ENCODE results near the gene CCDC102A.

DNA sequence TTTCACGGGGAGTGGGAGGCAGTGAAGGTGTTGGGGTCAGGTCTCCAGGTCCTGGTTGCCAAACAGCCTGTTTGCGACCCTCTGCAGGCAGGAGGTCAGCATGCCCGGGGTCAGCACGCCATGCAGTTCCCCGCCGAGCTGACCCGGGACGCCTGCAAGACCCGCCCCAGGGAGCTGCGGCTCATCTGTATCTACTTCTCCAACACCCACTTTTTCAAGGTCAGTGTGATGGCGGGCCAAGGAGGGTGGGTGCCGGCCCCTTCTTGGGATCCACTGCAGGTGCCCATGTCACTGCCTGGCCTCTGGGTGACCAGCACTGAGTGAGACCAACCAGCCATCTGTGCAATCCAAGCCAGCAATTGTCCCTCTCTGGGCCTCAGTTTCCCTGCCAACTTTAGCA is 27.4 kb upstream of the CCDC102A start:
- TF ChIP-seq POLR2A (IDR thresholded peaks at IDR 0.05; ENCODE audit: low read depth) (no peak), EP300 (IDR thresholded peaks at IDR 0.05) (no peak), POLR2AphosphoS5 (IDR thresholded peaks at IDR 0.05) (no peak)
- TF ChIP-seq, protein P1, sequence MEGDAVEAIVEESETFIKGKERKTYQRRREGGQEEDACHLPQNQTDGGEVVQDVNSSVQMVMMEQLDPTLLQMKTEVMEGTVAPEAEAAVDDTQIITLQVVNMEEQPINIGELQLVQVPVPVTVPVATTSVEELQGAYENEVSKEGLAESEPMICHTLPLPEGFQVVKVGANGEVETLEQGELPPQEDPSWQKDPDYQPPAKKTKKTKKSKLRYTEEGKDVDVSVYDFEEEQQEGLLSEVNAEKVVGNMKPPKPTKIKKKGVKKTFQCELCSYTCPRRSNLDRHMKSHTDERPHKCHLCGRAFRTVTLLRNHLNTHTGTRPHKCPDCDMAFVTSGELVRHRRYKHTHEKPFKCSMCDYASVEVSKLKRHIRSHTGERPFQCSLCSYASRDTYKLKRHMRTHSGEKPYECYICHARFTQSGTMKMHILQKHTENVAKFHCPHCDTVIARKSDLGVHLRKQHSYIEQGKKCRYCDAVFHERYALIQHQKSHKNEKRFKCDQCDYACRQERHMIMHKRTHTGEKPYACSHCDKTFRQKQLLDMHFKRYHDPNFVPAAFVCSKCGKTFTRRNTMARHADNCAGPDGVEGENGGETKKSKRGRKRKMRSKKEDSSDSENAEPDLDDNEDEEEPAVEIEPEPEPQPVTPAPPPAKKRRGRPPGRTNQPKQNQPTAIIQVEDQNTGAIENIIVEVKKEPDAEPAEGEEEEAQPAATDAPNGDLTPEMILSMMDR (IDR thresholded peaks at IDR 0.05), result no peak
